ENCODE data around the gene CPLX1. TPM values are rescaled to one million over a fixed set of nuclear protein-coding genes. Genes with fewer than 3 reads are reported as not detected.

CPLX1 gene
- total RNA-seq, 1 donor from 2014 or later: 1.2 TPM

DNA sequence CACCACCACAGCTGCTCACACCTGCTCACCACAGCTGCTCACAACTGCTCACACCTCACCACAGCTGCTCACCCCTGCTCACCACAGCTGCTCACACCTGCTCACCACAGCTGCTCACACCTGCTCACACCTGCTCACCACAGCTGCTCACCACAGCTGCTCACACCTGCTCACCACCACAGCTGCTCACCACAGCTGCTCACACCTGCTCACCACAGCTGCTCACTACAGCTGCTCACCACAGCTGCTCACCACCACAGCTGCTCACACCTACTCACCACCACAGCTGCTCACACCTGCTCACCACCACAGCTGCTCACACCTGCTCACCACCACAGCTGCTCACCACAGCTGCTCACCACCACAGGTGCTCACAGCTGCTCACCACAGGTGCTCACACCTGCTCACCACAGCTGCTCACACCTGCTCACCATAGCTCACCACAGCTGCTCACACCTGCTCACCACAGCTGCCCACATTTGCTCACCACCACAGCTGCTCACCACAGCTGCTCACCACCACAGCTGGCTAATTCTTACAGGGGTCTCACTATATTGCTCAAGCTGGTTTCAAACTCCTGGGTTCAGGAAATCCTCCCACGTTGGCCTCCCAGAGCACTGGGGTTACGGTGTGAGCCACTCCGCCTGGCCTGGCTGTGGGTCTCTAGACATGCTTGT lies 30.4 kb upstream of the CPLX1 start:
- no peak for DNase-seq (ENCODE audit: low read depth)

GRCh38 chr4:855880-856224 lies 29.9 kb upstream of the CPLX1 start:
- DNase-seq (ENCODE audit: low read depth): no peak

DNA sequence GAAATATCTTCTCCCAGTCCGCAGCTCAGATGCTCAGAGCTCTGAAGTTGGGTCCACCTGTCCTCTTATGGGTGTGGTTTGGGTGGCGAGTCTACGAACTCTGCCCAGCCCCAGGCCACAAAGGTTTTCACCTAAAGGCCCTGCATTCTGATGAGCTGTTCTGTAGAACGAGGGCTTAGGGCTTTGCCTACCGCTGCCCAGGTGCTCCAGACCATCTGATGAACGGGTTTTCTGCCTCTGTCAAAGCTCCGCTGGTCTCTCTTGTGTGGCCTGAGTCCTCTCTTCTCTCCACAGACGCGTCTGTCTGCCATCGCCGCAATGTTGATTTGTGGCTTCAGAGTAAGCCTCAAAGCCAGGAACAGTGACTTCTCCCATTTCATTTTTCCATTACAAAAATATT lies 28.4 kb upstream of the CPLX1 start:
- no peak for DNase-seq (ENCODE audit: low read depth)

GRCh38 chr4:853416-853781 lies 27.5 kb upstream of the CPLX1 start:
- DNase-seq (ENCODE audit: low read depth): no peak

- no peak for DNase-seq (ENCODE audit: low read depth)
Observed at GRCh38 chr4:851701-852430, 25.9 kb upstream of the CPLX1 start.

- no peak for DNase-seq (ENCODE audit: low read depth)
Observed at GRCh38 chr4:850323-850945, 24.5 kb upstream of the CPLX1 start.

DNA sequence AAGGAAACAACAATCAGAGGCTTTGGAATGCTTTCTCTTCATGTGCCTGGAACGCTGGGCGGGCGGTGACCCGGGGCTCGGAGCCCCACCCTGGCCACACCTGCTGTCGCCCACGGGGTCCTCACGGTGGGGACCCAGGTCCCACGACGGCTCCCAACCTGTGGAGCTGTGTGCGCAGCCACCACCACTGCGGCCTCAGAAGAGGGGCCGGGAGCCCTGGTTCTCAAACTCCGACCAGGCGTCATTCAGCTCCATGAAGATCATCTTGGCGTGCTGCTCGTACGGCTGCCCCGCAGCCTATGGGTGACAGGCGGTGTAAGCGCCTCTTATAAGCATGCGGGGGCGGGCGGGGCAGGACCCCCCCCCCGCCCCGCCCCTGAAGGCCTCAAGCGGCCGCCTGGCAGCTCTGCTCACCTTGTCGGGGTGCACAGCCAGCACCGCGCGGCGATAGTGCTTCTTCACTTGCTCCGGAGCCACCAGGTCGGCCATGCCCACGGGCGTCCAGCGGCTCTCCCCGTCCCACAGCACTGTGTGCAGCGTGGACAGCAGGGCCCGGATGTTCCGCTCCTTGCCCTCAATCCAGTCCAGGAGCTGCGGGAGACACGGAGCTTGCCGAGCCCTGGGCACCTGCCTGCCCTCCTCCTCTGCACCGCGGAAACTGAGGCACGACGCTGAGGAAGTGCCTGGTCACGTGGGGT lies 23.7 kb upstream of the CPLX1 start:
- DNase-seq (ENCODE audit: low read depth): no peak

DNA sequence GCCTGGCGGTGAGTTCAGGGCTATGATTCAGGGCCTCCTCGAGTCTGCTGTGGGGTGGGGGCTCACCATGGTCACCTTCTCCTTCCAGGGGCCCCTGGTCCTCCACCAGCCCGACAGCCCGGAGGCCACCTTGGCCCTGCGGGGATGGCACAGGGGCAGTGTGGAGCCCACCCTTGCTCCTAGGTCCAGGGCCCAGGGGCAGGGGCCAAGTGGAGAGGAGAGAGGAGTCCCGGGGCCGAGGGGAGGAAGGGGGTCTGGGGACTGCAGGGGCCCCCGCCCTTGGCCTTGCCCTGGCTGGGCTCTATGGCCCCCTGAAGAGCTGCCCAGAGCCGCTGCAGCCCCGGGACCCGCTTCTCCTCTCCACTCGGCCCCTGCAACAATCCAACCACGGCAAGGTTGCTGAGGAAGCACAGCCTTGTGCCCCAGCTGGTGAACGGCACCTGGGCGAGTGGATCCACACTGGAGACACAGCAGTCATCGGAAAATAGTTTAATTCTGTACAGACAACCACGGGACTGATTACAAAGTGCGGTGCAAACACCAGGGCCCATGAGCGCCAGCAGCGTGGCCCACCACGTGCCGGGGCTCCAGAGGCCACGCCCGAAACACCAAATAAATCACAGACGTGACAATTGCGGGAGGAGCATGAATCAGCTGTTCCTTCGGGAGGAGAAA lies 23.0 kb upstream of the CPLX1 start:
- peak; percentile 45 for DNase-seq (ENCODE audit: low read depth)

- no peak for DNase-seq (ENCODE audit: low read depth)
Observed at GRCh38 chr4:848307-848691, 22.4 kb upstream of the CPLX1 start.

- DNase-seq (ENCODE audit: low read depth): no peak
Observed at GRCh38 chr4:845836-846251, 19.9 kb upstream of the CPLX1 start.

DNA sequence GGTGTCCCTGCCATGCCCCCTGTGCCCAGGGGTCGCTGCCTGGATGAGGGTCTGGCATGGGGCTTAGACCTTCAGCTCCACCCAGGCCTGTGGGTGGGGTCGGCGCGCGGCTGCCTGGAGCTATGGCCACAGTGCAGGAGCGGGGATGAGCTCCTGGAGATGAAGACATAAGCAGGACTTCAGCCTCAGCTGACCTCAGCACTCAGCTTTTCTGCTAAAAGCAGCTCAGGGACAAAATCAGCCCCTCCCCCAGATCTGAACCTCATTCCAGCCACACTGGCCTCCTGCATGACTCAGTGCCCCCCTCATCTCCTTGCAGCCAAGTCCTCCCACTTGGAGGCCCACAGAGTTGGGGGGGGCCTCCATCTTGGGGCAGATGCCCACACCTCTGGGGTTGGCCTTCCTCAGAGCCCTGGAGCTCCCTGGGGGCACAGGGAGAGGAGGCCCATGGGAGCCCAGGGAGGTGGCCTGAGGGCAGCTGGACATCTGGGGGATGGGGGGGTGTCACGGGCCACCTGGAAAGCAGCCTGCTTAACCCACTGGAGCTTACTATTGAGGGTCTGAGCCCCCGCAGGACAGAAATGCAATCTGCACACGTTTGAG lies 19.4 kb upstream of the CPLX1 start:
- no peak for DNase-seq (ENCODE audit: low read depth)

DNA sequence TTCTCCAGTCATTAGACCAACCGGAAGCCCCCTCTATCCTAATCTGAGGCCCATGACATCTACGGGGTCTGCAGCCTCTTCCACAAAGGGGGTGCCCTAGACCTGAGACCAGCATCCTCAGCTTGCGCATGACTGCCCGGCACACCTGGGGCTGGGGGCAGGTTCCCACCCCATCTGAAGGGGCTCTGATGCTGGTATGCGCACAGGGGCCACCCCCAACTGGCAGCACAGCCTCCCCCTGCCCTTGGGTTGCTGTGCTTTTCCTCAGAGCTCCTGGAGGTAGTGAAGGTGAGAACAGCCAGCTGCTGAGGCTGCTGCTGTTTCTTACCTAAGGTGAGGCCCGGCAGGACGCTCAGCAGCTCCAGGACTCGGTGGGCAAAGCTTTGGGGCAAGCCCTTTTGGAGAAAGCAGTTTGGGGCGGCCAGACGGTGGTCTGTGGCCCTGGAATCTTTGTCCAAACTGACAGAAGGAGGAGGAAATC lies 18.9 kb upstream of the CPLX1 start:
- no peak for DNase-seq (ENCODE audit: low read depth)

DNA sequence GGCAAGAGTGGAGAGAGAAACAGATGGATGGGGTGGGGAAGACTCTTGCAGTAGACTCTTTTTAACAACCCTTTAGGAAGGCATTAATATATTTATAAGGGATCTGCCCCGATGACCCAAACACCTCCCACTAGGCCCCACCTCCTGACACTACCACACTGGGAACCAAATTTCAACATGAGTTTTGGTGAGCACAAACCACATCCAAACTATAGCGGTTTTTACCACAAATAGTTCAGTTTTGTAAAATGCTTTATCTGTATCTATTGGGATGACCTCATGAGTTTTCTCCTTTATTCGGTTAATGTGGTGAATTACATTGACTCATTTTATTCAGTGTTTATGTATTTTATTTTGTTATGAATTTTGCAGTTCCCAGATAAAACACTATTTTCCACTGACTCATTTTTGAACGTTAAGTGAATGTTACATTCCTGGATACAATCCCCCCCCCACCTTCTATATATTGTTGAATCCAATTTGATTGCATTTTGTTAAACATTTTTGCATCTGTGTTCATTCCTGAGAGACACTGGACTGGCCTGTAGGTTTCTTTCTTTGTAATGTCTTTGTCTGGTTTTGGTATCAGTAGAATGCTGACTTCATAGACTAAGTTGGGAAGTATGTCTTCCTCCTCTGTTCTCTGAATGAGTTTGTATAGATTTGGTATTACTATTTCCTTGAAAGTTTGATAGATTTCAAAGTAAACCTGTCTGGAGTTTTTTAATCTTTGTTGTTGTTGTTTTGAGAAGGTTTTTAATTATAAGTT lies 13.9 kb upstream of the CPLX1 start:
- no peak for DNase-seq (ENCODE audit: low read depth)

DNA sequence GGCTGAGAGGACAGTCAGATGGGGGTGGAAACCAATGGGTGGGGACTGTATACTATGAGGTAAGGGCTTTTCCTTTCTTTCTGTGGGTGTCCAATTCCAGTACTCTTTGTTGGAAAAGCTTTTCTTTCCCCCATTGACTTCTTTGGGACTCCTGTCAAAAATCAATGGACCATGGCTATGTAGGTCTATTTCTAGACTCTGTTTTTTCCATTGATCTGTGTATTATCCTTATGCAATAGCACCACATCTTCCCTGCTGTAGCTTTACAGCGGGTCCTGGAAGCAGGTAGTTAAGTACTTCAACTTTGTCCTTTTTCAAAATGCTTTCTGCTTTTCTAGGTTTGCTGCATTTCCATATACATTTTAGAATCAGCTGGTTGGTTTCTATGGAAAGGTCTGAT lies 11.8 kb upstream of the CPLX1 start:
- no peak for DNase-seq (ENCODE audit: low read depth)

GRCh38 chr4:836750-837301 lies 10.9 kb upstream of the CPLX1 start:
- no peak for DNase-seq (ENCODE audit: low read depth)

DNA sequence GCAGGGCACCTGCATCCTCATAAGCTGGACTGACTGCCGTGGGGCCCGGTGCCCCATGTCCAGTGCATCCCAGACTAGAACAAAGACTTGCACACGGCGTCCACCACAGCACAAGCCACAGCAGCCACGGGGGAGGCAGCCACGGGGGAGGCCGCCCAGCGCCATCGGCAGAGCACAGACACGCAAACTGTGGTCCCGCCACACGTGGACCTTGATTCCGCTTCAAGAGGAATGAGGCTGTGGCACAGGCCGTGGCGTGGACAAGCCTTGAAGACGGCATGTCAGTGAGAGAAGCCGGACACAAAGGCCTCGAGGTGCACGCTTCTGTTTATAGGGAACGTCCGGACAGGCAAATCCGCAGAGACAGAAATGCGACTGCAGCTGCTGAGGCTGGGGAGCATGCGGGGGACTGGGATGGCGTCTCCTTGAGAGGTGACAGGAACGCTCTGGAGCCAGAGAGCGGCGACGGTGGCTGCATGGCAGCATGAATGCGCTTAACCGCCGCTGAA lies 10.1 kb upstream of the CPLX1 start:
- DNase-seq (ENCODE audit: low read depth): no peak

GRCh38 chr4:835148-836002 lies 9.4 kb upstream of the CPLX1 start:
- DNase-seq (ENCODE audit: low read depth): no peak

- no peak for DNase-seq (ENCODE audit: low read depth)
Observed at GRCh38 chr4:834368-835147, 8.6 kb upstream of the CPLX1 start.
